HG02973 (cell line): ENCODE results near the gene MYLK3.
"Not testable (repeated sequence)": the region's sequence is repeated elsewhere in the genome, so short reads cannot be mapped to it uniquely, and the experiment has no call there.

Experiments used
- ATAC-seq: cut with Tn5 transposase; IDR thresholded peaks from one replicate; pipeline ENCODE4 v1.9.1; 2021; ENCODE audit warnings: moderate library complexity; ENCODE audit not compliant: unreplicated experiment

MYLK3 gene

GRCh38 chr16:46747777-46748651, at the start of gene MYLK3:
MYLK3 (minus strand) TSS chr16:46748344; CDS start chr16:46748193, 151 bp downstream.
- ATAC-seq = no peak

GRCh38 chr16:46797501-46797900, 49.4 kb upstream of the MYLK3 start:
- no peak for ATAC-seq

GRCh38 chr16:46796764-46797269, 48.7 kb upstream of the MYLK3 start:
- no peak for ATAC-seq

- ATAC-seq = no peak
These were observed 45.7 kb upstream of the MYLK3 start for GRCh38 chr16:46793841-46794240.

- ATAC-seq = no peak
These were observed 42.6 kb upstream of the MYLK3 start for GRCh38 chr16:46790599-46791270.

- peak; percentile 71 for ATAC-seq
These were observed 41.6 kb upstream of the MYLK3 start for GRCh38 chr16:46789499-46790414.

- no peak for ATAC-seq
These were observed 40.8 kb upstream of the MYLK3 start for GRCh38 chr16:46788891-46789474.

- ATAC-seq = no peak
These were observed 39.8 kb upstream of the MYLK3 start for GRCh38 chr16:46787909-46788308.

GRCh38 chr16:46785076-46785845, 37.1 kb upstream of the MYLK3 start:
- no peak for ATAC-seq

- ATAC-seq = not testable (repeated sequence)
These were observed 36.4 kb upstream of the MYLK3 start for GRCh38 chr16:46784569-46784968.

- no peak for ATAC-seq
These were observed 35.7 kb upstream of the MYLK3 start for GRCh38 chr16:46783800-46784199.

GRCh38 chr16:46782320-46782719, 34.2 kb upstream of the MYLK3 start:
- no peak for ATAC-seq

GRCh38 chr16:46777804-46778203, 29.7 kb upstream of the MYLK3 start:
- ATAC-seq = no peak

GRCh38 chr16:46775214-46775613, 27.1 kb upstream of the MYLK3 start:
- ATAC-seq = peak; percentile 19

- peak; percentile 70 for ATAC-seq
These were observed 26.6 kb upstream of the MYLK3 start for GRCh38 chr16:46774743-46775177.

GRCh38 chr16:46772463-46772862, 24.3 kb upstream of the MYLK3 start:
- ATAC-seq = no peak

- ATAC-seq = no peak
These were observed 20.7 kb upstream of the MYLK3 start for GRCh38 chr16:46768809-46769208.

- no peak for ATAC-seq
These were observed 16.9 kb upstream of the MYLK3 start for GRCh38 chr16:46765050-46765449.

GRCh38 chr16:46763147-46763546, 15.0 kb upstream of the MYLK3 start:
- ATAC-seq = no peak

- no peak for ATAC-seq
These were observed 14.4 kb upstream of the MYLK3 start for GRCh38 chr16:46762583-46762982.
